Endothelial cell of umbilical vein (primary cell): ENCODE results near the gene PNLIPRP1.

Experiments used
- EZH2 ChIP-seq: IDR thresholded peaks from 2 replicates; pipeline ENCODE4 v1.6.1; 2012; ENCODE audit warnings: borderline replicate concordance, low read depth, mild to moderate bottlenecking, moderate library complexity, low read length, inconsistent platforms; ENCODE audit not compliant: severe bottlenecking
- MYC ChIP-seq: IDR thresholded peaks from one replicate; pipeline ENCODE4 v1.6.1; 2011; ENCODE audit warnings: mild to moderate bottlenecking, low read depth, low read length
- POLR2AphosphoS5 ChIP-seq: IDR thresholded peaks from 2 replicates; pipeline ENCODE4 v1.6.1; 2012; ENCODE audit warnings: low read depth, mild to moderate bottlenecking, control low read depth, low read length, moderate library complexity; ENCODE audit not compliant: insufficient read depth
- TF ChIP-seq, protein P1 (sequence below), 2 donors: IDR thresholded peaks; 1 replicate in 1 of 2; 2 replicates in 1 of 2; pipeline ENCODE4 v1.5.1; 2011; ENCODE audit warnings: low read length in 2 of 2, mild to moderate bottlenecking in 2 of 2, moderate library complexity in 2 of 2, control low read depth in 1 of 2, inconsistent platforms in 1 of 2, low read depth in 1 of 2; ENCODE audit not compliant: insufficient read depth in 1 of 2; ENCODE audit errors: extremely low read depth in 1 of 2

DNA sequence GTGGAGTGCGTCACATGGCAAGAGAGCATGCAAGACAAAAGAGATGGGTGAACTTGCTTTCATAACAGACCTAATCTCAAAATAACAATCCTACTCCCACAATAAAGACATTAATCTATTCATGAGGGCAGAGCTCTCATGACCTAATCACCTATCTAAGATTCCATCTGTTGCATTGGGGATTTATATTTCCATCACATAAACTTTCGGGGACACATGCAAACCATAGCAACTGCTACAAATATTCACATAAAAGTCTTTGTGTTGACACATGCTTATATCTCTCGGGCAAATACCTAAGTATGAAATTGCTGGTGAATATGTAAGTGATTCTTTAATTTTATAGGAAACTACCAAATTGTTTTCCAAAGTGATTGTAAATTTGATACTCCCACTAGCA lies 16.0 kb upstream of the PNLIPRP1 start:
- TF ChIP-seq, protein P1, sequence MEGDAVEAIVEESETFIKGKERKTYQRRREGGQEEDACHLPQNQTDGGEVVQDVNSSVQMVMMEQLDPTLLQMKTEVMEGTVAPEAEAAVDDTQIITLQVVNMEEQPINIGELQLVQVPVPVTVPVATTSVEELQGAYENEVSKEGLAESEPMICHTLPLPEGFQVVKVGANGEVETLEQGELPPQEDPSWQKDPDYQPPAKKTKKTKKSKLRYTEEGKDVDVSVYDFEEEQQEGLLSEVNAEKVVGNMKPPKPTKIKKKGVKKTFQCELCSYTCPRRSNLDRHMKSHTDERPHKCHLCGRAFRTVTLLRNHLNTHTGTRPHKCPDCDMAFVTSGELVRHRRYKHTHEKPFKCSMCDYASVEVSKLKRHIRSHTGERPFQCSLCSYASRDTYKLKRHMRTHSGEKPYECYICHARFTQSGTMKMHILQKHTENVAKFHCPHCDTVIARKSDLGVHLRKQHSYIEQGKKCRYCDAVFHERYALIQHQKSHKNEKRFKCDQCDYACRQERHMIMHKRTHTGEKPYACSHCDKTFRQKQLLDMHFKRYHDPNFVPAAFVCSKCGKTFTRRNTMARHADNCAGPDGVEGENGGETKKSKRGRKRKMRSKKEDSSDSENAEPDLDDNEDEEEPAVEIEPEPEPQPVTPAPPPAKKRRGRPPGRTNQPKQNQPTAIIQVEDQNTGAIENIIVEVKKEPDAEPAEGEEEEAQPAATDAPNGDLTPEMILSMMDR (IDR thresholded peaks at IDR 0.05; ENCODE audit: extremely low read depth in 1 of 2, insufficient read depth in 1 of 2, low read depth in 1 of 2, low read length in 2 of 2): no peak
- TF ChIP-seq POLR2AphosphoS5 (no peak), EZH2 (no peak), MYC (no peak)
